Right forelimb (tissue), 1 donor: ENCODE measurements around the gene C6.
"Not testable (repeated sequence)": the region's sequence is repeated elsewhere in the genome, so short reads cannot be mapped to it uniquely, and the experiment has no call there.

Source experiments
- DNase-seq: peaks from one replicate; pipeline ENCODE4 v3.0.0-alpha.2; 2018

C6 gene

GRCh38 chr5:41213340-41213739 is at the start of gene C6:
Gene C6, minus strand, starts transcription at chr5:41213532. Its CDS starts 10,302 bp downstream, at chr5:41203230.
- no peak for DNase-seq

GRCh38 chr5:41256400-41256799 is 43.1 kb upstream of the C6 start:
- no peak for DNase-seq

GRCh38 chr5:41253109-41253508 is 39.8 kb upstream of the C6 start:
- no peak for DNase-seq

- DNase-seq, result no peak
Observed at GRCh38 chr5:41252036-41252435, 38.7 kb upstream of the C6 start.

- no peak for DNase-seq
Observed at GRCh38 chr5:41250351-41250987, 37.1 kb upstream of the C6 start.

GRCh38 chr5:41247135-41247534 is 33.8 kb upstream of the C6 start:
- DNase-seq, result no peak

GRCh38 chr5:41246376-41246775 is 33.0 kb upstream of the C6 start:
- DNase-seq, result no peak

- no peak for DNase-seq
Observed at GRCh38 chr5:41243558-41243957, 30.2 kb upstream of the C6 start.

- no peak for DNase-seq
Observed at GRCh38 chr5:41240985-41241384, 27.7 kb upstream of the C6 start.

- DNase-seq, result no peak
Observed at GRCh38 chr5:41240390-41240789, 27.1 kb upstream of the C6 start.

- DNase-seq, result no peak
Observed at GRCh38 chr5:41234475-41234874, 21.1 kb upstream of the C6 start.

GRCh38 chr5:41232797-41233196 is 19.5 kb upstream of the C6 start:
- no peak for DNase-seq

- DNase-seq, result not testable (repeated sequence)
Observed at GRCh38 chr5:41230276-41230675, 16.9 kb upstream of the C6 start.

- DNase-seq, result no peak
Observed at GRCh38 chr5:41223962-41224361, 10.6 kb upstream of the C6 start.

GRCh38 chr5:41219658-41220269 is 6.4 kb upstream of the C6 start:
- no peak for DNase-seq

- DNase-seq, result no peak
Observed at GRCh38 chr5:41218929-41219657, 5.8 kb upstream of the C6 start.

- no peak for DNase-seq
Observed at GRCh38 chr5:41214182-41214581, 850 bp upstream of the C6 start.

- no peak for DNase-seq
Observed at GRCh38 chr5:41212935-41213334, 397 bp downstream of the C6 start.

- DNase-seq, result no peak
Observed at GRCh38 chr5:41211417-41211816, 1.9 kb downstream of the C6 start.

GRCh38 chr5:41205475-41205874 is 7.9 kb downstream of the C6 start:
- DNase-seq, result not testable (repeated sequence)

GRCh38 chr5:41203033-41203432 is 10.3 kb downstream of the C6 start:
- no peak for DNase-seq

GRCh38 chr5:41201082-41201772 is 12.1 kb downstream of the C6 start:
- DNase-seq, result no peak

GRCh38 chr5:41200506-41200905 is 12.8 kb downstream of the C6 start:
- DNase-seq, result no peak

GRCh38 chr5:41199660-41200059 is 13.7 kb downstream of the C6 start:
- no peak for DNase-seq
